Muscle layer of duodenum (tissue), 2 donors: Measurements from ENCODE around the gene NAP1L4.

Experiments used
- H3K27ac ChIP-seq: one replicate; pipeline ENCODE4 v1.7.0; 2013; ENCODE audit warnings: mild to moderate bottlenecking, low read length
- H3K27me3 ChIP-seq: one replicate; pipeline ENCODE4 v1.7.0; 2013; ENCODE audit warnings: low read depth, mild to moderate bottlenecking, control low read depth, low read length
- H3K36me3 ChIP-seq, 2 donors: one replicate each; pipeline ENCODE4 v1.7.0; 2013; ENCODE audit warnings: low read length in 2 of 2, control low read depth in 1 of 2, mild to moderate bottlenecking in 1 of 2; ENCODE audit not compliant: insufficient read depth in 2 of 2, control insufficient read depth in 1 of 2
- H3K4me1 ChIP-seq, 2 donors: one replicate each; pipeline ENCODE4 v1.7.0; 2013; ENCODE audit warnings: low read length in 2 of 2, mild to moderate bottlenecking in 2 of 2, control low read depth in 1 of 2, moderate library complexity in 1 of 2; ENCODE audit not compliant: insufficient read depth in 2 of 2, control insufficient read depth in 1 of 2
- H3K4me3 ChIP-seq, 2 donors: one replicate each; pipeline ENCODE4 v1.7.0; 2013; ENCODE audit warnings: low read length in 2 of 2, low read depth in 1 of 2, mild to moderate bottlenecking in 1 of 2
- H3K9me3 ChIP-seq, 2 donors: one replicate each; pipeline ENCODE4 v1.7.0; 2013; ENCODE audit warnings: low read length in 2 of 2, control low read depth in 1 of 2, mild to moderate bottlenecking in 1 of 2; ENCODE audit not compliant: control insufficient read depth in 1 of 2
- donor health status: healthy.

Gene NAP1L4

DNA sequence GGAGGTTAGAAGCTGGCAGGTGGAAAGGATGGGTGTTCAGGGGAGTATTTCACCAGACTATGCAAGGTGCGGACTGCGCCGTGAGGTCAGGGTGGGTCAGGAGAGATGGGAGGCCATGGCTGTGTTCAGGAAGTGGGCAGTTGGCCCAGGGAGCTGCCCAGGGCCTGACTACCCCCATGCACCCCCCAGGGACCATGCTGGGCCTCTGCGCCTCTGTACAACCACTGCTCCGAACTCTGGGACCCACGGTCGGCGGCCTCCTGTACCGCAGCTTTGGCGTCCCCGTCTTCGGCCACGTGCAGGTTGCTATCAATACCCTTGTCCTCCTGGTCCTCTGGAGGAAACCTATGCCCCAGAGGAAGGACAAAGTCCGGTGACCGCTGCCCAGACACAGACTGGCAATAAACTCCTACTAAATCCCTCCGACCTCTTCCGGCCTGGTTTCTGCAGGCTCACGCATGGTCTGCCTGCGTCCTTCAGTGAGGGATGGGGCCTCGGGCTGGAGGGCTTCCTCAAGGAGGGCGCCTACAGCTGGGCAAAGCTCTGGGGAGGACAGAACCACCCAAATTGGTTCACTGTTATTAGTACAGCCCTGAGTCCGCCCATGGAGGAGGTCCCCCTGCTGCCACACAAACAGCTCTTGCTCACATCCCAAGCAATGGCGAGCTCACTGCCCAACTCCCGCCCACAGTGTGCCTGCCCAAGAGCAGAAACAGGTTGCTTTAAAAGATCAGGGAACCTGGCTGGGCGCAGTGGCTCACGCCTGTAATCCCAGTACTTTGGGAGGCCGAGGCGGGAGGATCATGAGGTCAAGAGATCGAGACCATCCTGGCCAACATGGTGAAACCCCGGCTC is 67.1 kb downstream of the NAP1L4 start:
- H3K27ac ChIP-seq = no peak overlapping the region
- peaks cover 0 to 19% of the 10 kb centered on the region in 2 donors for H3K4me1 ChIP-seq
- H3K9me3 ChIP-seq = no peaks in the 10 kb centered on the region
- no peak overlapping the region for H3K4me3 ChIP-seq
- no peaks in the 10 kb centered on the region for H3K36me3 ChIP-seq
- H3K27me3 ChIP-seq = no peaks in the 10 kb centered on the region

DNA sequence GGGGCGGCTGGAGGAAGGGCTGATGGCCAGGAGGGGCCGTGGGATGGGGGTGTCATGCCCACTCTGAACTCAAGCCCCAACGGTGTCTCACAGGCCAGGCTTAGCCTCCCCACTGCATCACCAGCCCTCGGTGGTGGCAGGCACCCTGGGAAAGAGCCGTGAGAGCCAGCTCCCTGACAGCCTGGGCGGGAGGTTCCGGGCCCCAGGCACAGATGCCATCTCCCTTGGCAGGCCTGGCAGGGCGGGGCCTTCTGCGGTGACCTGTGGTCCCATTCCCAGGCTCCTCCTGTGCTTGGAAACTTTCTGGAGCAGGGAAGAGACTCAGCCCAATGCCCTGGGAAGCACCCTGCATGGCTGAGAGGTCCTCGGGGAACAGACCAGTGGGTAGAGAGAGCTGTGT is 67.7 kb downstream of the NAP1L4 start:
- Histone ChIP-seq H3K4me3 (no peak overlapping the region), H3K9me3 (no peaks in the 10 kb centered on the region), H3K4me1 (peaks cover 0 to 13% of the 10 kb centered on the region in 2 donors), H3K36me3 (no peaks in the 10 kb centered on the region), H3K27ac (no peak overlapping the region), H3K27me3 (no peaks in the 10 kb centered on the region)

DNA sequence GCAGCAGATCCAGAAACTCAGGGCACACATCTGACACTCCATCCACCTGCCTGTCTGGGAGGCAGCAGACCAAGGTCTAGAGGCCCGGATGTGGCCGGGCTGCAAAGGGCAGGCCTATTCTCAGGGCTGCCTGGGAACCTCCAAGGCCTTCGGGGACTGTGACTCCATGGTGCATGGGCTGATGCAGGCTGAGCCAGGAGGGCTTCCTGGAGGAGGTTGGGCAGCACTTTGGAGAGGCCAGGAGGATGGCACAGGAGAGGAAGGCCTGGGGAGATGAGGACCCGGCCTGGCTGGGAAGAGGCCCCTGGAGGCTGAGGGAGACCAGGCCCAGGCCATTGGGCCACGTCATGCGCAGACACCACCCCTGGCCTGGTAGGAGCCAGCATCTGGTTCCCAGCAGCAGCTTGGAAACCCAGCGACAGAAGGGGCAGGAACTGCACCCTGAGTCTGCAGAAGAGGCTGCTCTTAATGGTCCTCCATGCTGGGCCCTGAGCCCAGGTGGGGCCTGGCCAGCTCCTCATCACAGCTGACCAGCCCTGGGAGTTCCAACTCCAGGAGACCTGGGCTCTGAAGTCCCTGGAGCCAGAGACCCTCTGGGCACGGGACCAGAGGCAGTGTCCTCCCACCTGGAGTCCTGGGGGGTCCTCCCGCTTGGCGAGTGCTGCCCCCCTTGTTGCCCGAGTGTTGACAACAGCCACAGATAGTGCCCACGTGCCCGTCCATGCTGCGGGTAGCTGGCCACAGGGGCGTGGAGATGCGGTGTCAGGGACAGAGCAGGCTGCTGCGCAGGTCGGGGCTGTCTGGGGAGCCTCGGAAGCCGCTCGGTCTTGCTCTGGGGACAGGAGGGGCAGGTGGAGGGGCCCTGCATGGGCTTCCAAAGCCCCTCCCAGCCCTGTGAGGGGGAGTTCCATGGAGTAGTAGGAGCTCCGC is 68.4 kb downstream of the NAP1L4 start:
- H3K27ac ChIP-seq = no peak overlapping the region
- H3K9me3 ChIP-seq = no peaks in the 10 kb centered on the region
- H3K27me3 ChIP-seq = no peaks in the 10 kb centered on the region
- H3K4me3 ChIP-seq = no peak overlapping the region
- no peaks in the 10 kb centered on the region for H3K36me3 ChIP-seq
- peaks cover 0 to 8% of the 10 kb centered on the region in 2 donors for H3K4me1 ChIP-seq

DNA sequence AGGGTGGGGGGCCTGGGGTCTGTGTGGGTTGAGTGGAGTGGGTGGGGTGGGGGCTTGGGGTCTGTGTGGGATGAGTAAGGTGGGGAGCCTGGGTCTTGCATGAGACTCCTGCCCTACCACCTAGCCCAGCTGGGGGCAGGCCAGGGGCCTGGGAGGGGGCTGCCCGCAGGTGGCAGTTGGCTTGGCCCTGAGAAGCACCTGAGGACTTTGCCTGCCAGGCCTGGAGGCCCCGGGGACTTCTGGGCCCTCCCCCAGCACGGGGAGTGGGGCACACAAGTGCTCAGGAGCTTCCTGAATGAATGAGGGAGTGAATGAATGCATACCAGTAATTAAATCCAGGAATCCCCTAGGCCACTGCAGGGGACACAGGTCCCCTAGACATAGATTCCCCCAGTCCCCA is 69.5 kb downstream of the NAP1L4 start:
- no peaks in the 10 kb centered on the region for H3K27me3 ChIP-seq
- no peak overlapping the region for H3K27ac ChIP-seq
- H3K4me3 ChIP-seq = no peak overlapping the region
- no peaks in the 10 kb centered on the region for H3K9me3 ChIP-seq
- no peaks in the 10 kb centered on the region for H3K36me3 ChIP-seq
- no peaks in the 10 kb centered on the region for H3K4me1 ChIP-seq

DNA sequence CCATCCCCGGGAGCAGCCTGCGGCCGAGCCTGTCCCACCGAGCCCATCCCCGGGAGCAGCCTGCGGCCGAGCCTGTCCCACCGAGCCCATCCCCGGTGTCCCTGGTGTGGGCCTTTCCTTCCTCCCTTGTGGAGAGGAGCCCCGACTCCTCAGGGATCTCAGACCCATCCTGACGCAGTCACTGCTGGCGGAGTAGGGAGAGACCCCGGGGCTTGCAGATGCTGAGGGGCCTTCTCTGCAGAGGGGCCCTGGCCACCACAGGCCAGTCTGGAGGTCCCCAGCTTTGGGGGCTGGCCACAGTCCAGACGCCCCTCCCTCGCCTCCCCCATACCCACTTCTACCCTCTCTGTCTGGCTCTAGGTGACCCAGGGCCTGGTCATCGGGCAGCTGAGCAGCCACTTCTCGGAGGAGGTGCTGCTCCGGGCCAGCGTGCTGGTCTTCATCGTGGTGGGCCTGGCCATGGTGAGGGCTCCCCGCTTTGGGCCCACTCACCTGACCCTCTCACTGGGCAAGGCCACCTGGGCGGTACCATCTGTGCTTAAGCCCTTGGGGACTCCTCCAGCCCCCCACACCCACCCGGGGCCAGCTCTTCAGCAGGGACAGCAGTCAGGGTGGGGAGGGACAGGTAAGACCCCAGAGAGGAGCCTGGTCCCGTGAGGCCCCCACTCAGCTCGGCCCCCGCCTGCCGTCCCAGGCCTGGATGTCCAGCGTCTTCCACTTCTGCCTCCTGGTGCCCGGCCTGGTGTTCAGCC is 70.2 kb downstream of the NAP1L4 start:
- no peaks in the 10 kb centered on the region for H3K36me3 ChIP-seq
- H3K9me3 ChIP-seq = no peaks in the 10 kb centered on the region
- no peaks in the 10 kb centered on the region for H3K4me1 ChIP-seq
- H3K27me3 ChIP-seq = no peaks in the 10 kb centered on the region
- H3K27ac ChIP-seq = no peak overlapping the region
- H3K4me3 ChIP-seq = no peak overlapping the region

DNA sequence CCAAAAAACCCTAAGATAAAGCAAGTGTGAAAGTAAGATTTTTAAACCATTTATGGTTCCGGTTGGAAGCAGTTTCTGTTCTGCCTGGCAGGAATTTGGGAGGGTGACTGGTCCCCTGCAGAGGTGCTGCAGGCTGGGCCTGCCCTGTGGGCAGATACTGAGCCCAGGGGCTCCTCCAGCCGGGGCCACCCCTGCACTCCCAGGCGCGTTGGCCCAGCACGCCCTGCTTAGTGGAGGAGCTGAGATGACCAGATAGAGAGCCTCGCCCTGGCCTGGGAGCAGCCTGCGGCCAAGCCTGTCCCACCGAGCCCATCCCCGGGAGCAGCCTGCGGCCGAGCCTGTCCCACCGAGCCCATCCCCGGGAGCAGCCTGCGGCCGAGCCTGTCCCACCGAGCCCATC is 70.9 kb downstream of the NAP1L4 start:
- no peaks in the 10 kb centered on the region for H3K36me3 ChIP-seq
- H3K4me3 ChIP-seq = no peak overlapping the region
- no peaks in the 10 kb centered on the region for H3K4me1 ChIP-seq
- H3K27me3 ChIP-seq = no peaks in the 10 kb centered on the region
- H3K9me3 ChIP-seq = no peaks in the 10 kb centered on the region
- H3K27ac ChIP-seq = no peak overlapping the region

DNA sequence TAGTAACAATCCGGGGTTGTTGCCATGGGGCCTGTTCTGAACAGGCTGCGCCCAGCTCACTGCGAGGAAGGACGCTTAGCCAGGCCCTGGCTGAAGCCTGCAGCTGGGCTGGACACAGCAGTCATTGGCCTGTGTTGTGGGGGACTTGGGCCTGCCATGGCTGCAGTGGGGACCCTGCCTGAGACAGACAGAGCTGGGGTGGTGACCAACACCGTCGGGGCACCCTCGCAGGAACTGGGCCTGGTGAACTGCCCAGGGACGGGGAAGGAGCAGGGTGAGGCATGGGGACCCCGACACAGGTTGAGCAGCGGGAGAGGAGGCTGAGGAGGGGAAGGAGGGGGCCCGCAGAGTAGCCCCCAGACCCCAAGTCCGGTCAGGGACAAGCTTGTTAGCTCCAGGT is 71.8 kb downstream of the NAP1L4 start:
- no peaks in the 10 kb centered on the region for H3K36me3 ChIP-seq
- no peaks in the 10 kb centered on the region for H3K4me1 ChIP-seq
- no peaks in the 10 kb centered on the region for H3K9me3 ChIP-seq
- H3K27me3 ChIP-seq = no peaks in the 10 kb centered on the region
- no peak overlapping the region for H3K4me3 ChIP-seq
- H3K27ac ChIP-seq = no peak overlapping the region

DNA sequence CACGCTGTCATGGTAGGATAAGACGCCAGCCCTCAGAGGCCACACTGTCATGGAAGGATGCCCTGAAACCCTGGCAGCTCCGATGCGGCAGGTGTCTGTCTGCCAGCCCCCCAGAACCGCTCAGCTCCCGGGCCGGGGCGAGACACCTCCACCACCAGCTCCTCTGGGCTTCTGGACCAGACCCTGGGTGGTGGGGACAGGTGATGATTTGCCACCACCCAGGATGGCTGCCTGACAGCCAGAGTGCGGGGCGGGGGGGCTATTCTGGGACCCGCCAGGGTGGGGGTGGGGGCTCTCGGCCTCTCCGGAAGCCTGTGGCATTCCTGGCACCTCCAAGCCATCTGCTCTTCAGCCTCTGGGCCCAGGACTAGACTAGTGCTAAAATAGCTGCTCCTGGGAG is 72.3 kb downstream of the NAP1L4 start:
- Histone ChIP-seq H3K27ac (no peak overlapping the region), H3K9me3 (no peaks in the 10 kb centered on the region), H3K27me3 (no peaks in the 10 kb centered on the region), H3K4me1 (no peaks in the 10 kb centered on the region), H3K36me3 (no peaks in the 10 kb centered on the region), H3K4me3 (no peak overlapping the region)

DNA sequence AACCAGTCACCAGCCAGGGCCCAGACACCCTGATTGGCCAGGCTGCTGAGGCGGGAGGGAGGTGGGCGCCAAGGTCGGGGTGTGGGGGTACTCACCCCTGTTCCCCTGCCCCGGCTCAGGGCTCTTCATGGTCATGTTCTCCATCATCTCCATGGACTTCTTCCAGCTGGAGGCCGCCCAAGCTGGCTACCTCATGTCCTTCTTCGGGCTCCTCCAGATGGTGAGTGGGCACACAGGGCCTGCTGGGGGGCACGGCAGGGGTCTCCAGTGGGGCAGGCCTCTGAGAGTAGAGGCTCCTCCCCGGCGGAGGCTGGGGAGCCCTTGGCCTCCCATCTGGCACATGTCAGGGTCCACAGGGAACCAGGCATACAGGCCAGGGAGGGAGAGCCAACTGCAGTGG is 72.9 kb downstream of the NAP1L4 start:
- no peaks in the 10 kb centered on the region for H3K4me1 ChIP-seq
- no peaks in the 10 kb centered on the region for H3K36me3 ChIP-seq

DNA sequence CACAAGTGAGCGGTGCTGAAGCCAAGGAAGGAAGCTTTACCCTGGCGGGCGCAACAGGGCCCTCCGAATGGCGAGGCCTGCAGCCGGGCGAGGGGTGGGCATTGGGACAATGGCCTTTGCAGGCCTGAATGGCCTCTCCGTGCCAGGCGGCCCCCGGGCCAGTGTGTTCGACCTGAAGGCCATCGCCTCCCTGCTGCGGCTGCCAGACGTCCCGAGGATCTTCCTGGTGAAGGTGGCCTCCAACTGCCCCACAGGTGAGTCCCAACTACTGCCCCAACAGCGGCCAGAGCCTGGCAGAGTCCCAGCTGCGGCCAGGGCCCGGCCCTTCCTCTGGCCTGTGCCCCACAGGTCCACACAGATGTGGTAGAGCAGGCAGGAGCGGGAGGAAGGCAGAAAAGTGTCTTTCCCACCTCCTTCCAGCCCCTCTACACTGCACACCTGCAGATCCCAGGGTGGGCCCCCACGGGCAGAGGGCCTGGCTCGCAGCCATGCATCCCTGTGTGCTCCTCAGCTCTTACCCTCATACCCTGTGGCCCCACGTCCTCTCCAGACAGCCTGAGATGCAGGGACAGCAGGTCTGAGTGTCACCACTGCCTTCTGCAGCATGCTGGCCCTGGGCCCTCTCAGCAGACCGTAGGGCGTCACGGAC is 74.2 kb downstream of the NAP1L4 start:
- no peak overlapping the region for H3K27ac ChIP-seq
- no peak overlapping the region for H3K4me3 ChIP-seq
- peaks cover 0 to 3% of the 10 kb centered on the region in 2 donors for H3K4me1 ChIP-seq
- H3K9me3 ChIP-seq = no peaks in the 10 kb centered on the region
- no peaks in the 10 kb centered on the region for H3K27me3 ChIP-seq
- H3K36me3 ChIP-seq = no peaks in the 10 kb centered on the region

More for the DNA sequence above, 72.9 kb downstream of the NAP1L4 start:
- no peak overlapping the region for H3K4me3 ChIP-seq
- no peaks in the 10 kb centered on the region for H3K27me3 ChIP-seq
- H3K27ac ChIP-seq = no peak overlapping the region
- H3K9me3 ChIP-seq = no peaks in the 10 kb centered on the region
